Measurements from ENCODE around the gene SRR. TPM values are rescaled to one million over a fixed set of nuclear protein-coding genes. Genes with fewer than 3 reads are reported as not detected.

Gene SRR
- total and polyA plus RNA-seq, 2 donors (not counting 3 experiments of a cell fraction or from before 2014, with no cell fraction given): 13.7 to 20.1 TPM

DNA sequence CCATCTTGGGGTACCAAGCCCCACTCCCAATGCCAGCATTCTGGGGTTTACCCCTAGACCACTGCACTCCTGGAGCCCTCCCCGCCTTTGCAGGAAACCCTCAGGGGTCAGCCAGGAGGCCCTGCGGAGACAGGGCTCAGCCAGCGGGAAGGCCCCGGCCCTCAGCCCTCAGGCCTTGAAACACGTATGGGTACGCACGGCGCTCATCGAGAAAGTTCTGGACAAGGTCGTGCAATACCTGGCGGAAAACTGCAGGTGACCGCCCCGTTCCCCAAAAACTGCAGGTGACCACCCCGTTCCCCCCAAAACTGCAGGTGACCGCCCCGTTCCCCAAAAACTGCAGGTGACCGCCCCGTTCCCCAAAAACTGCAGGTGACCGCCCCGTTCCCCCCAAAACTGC is 58.3 kb downstream of the SRR start:
- ChIA-PET POLR2A (no interaction called here), CTCF (interaction anchor here (1.0 to 2.3 kb wide), 2 partner anchors 26 to 54 kb away, joined by 3 to 6 read pairs; partner anchors contain the start of gene TSR1)
- H3K79me2 ChIP-seq (ENCODE audit: control insufficient read depth, insufficient read depth, low read length): no peaks in the 10 kb centered on the region
- H3K4me3 ChIP-seq (replicated peaks in 1 of 3; ENCODE audit: insufficient read depth in 1 of 3, low read depth in 1 of 3, low read length in 3 of 3): no peak overlapping the region
- no peak for DNase-seq (ENCODE audit: low read depth, low spot score)
- H3K27ac ChIP-seq (ENCODE audit: insufficient read depth, low read depth, low read length): no peak overlapping the region
- dilution Hi-C loops (cut with MboI; ENCODE audit: extremely low pct_ligation_motif_present, low sequenced_read_pairs): no loop called here
- intact Hi-C loops (cut with micrococcal nuclease): no loop called here
- FAIRE-seq: no peak
- H3K9me3 ChIP-seq (replicated peaks; ENCODE audit: control insufficient read depth, insufficient read depth, low read length): no peaks in the 10 kb centered on the region
- no peaks in the 10 kb centered on the region for H3K9me1 ChIP-seq (replicated peaks; ENCODE audit: control insufficient read depth, extremely low read depth, insufficient read depth, low read length)
- H3K4me2 ChIP-seq (ENCODE audit: insufficient read depth, low read length): no peak overlapping the region
- no peak for TF ChIP-seq EZH2 (IDR thresholded peaks at IDR 0.05; ENCODE audit: borderline replicate concordance, low read depth, low read length, severe bottlenecking)
- TF ChIP-seq GATA2 (IDR thresholded peaks at IDR 0.05; ENCODE audit: insufficient read depth, insufficient read length, low read depth, low read length): no peak
- TF ChIP-seq, protein P1, sequence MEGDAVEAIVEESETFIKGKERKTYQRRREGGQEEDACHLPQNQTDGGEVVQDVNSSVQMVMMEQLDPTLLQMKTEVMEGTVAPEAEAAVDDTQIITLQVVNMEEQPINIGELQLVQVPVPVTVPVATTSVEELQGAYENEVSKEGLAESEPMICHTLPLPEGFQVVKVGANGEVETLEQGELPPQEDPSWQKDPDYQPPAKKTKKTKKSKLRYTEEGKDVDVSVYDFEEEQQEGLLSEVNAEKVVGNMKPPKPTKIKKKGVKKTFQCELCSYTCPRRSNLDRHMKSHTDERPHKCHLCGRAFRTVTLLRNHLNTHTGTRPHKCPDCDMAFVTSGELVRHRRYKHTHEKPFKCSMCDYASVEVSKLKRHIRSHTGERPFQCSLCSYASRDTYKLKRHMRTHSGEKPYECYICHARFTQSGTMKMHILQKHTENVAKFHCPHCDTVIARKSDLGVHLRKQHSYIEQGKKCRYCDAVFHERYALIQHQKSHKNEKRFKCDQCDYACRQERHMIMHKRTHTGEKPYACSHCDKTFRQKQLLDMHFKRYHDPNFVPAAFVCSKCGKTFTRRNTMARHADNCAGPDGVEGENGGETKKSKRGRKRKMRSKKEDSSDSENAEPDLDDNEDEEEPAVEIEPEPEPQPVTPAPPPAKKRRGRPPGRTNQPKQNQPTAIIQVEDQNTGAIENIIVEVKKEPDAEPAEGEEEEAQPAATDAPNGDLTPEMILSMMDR (IDR thresholded peaks at IDR 0.05; ENCODE audit: extremely low read depth in 1 of 2, insufficient read depth in 1 of 2, low read depth in 1 of 2, low read length in 2 of 2): no peak
- TF ChIP-seq, protein P2, sequence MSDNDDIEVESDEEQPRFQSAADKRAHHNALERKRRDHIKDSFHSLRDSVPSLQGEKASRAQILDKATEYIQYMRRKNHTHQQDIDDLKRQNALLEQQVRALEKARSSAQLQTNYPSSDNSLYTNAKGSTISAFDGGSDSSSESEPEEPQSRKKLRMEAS (IDR thresholded peaks at IDR 0.05; ENCODE audit: insufficient read depth, insufficient read length): no peak
- TF ChIP-seq FOS (IDR thresholded peaks at IDR 0.05; ENCODE audit: borderline replicate concordance, insufficient read depth, low read length): no peak
- no peak for TF ChIP-seq POLR2AphosphoS5 (IDR thresholded peaks at IDR 0.05; ENCODE audit: insufficient read depth, low read depth, low read length)
- TF ChIP-seq JUN (IDR thresholded peaks at IDR 0.05; ENCODE audit: borderline replicate concordance, insufficient read depth, insufficient read length, low read depth): no peak
- TF ChIP-seq POLR2A (IDR thresholded peaks at IDR 0.05; ENCODE audit: low read depth, low read length): no peak
- H2AFZ ChIP-seq (ENCODE audit: low read depth, low read length): no peak overlapping the region
- H4K20me1 ChIP-seq (replicated peaks; ENCODE audit: control insufficient read depth, extremely low read depth, insufficient read depth, low read length): no peaks in the 10 kb centered on the region
- H3K4me1 ChIP-seq (ENCODE audit: control insufficient read depth, extremely low read depth, insufficient read depth, low read length): peaks cover 15% of the 10 kb centered on the region
- H3K27me3 ChIP-seq (ENCODE audit: control insufficient read depth in 2 of 2, insufficient read depth in 2 of 2, low read length in 2 of 2): no peaks in the 10 kb centered on the region
- no peak overlapping the region for H3K9ac ChIP-seq (replicated peaks; ENCODE audit: extremely low read depth, insufficient read depth, low read length)
- no TSS peak for BruUV-seq (replicated peaks)
- peaks cover 0 to 24% of the 10 kb centered on the region in 2 experiments for H3K36me3 ChIP-seq (ENCODE audit: control insufficient read depth in 2 of 2, extremely low read depth in 1 of 2, insufficient read depth in 2 of 2, low read length in 2 of 2)

Measured in endothelial cell of umbilical vein (primary cell).